Fibroblast of lung (primary cell): ENCODE data around the gene TMEM51.

Experiments
- CTCF ChIP-seq, 2 donors: IDR thresholded peaks in 1 of 2; conservative IDR thresholded peaks in 1 of 2; 1 replicate in 1 of 2; 2 replicates in 1 of 2; pipeline ENCODE4 v1.5.1; 2011 to 2012; ENCODE audit warnings: low read length in 2 of 2, control low read depth in 1 of 2, inconsistent platforms in 1 of 2, low read depth in 1 of 2, mild to moderate bottlenecking in 1 of 2
- EZH2 ChIP-seq: IDR thresholded peaks from 2 replicates; pipeline ENCODE4 v1.5.1; 2012; ENCODE audit warnings: low read length, control low read depth, mild to moderate bottlenecking; ENCODE audit errors: missing control alignments

GRCh38 chr1:15192916-15193550 is 39.5 kb downstream of the TMEM51 start:
- TF ChIP-seq CTCF (conservative IDR thresholded peaks at IDR 0.05 in 1 of 2, IDR thresholded peaks at IDR 0.05 in 1 of 2; ENCODE audit: low read depth in 1 of 2, low read length in 2 of 2) (no peak), EZH2 (no peak)
